Pancreas (tissue), 10 donors: ENCODE results near the gene KRTAP5-3. TPM values are rescaled to one million over a fixed set of nuclear protein-coding genes. Genes with fewer than 3 reads are reported as not detected.
"Not testable (repeated sequence)": the region's sequence is repeated elsewhere in the genome, so short reads cannot be mapped to it uniquely, and the experiment has no call there.

Experiments used
- ATAC-seq, 4 donors: fragments of 200-7000 bp; cut with Tn5 transposase; one replicate each; pipeline versions ENCODE4 v1.8.0 to v1.9.1; 2020; ENCODE audit warnings: mild to moderate bottlenecking in 4 of 4, moderate library complexity in 4 of 4
- DNase-seq, 6 donors: peaks; one replicate each; pipeline ENCODE4 v3.0.0-alpha.2; 2020
- FAIRE-seq: peaks from 2 replicates; lab custom pipeline; 2012; peaks lifted over from hg19 to GRCh38; lab: Jason Lieb, UNC
- H3K27ac ChIP-seq, 4 donors: fragments of 200-600 bp; sonication (generic); 1 replicate in 3 of 4; 2 replicates in 1 of 4; pipeline versions ENCODE4 v1.5.0 to v1.8.0; 2020
- H3K27me3 ChIP-seq, 4 donors: fragments of 200-600 bp; one replicate each; pipeline ENCODE4 v1.8.0; 2021
- H3K36me3 ChIP-seq, 3 donors: fragments of 200-600 bp; sonication (generic) in 1 of 3; one replicate each; pipeline versions ENCODE4 v1.5.0 to v1.8.0; 2020 to 2021
- H3K4me1 ChIP-seq, 3 donors: fragments of 200-600 bp; one replicate each; pipeline ENCODE4 v1.8.0; 2021
- H3K4me3 ChIP-seq, 4 donors: fragments of 200-600 bp; sonication (generic) in 2 of 4; one replicate each; pipeline versions ENCODE4 v1.5.0 to v1.8.0; 2020 to 2021
- H3K9me3 ChIP-seq, 4 donors: fragments of 200-600 bp; one replicate each; pipeline ENCODE4 v1.8.0; 2021
- WGBS, 2 donors: extraction: QIAGEN DNeasy Blood & Tissue Kit; methylation state at CpG; one replicate each; pipeline ENCODE4 v1.1.7; 2013; 5-methylcytosine and 5-hydroxymethylcytosine counted together
- intact Hi-C, 3 donors: fragments of 100-400 bp; cut with DNase I; formaldehyde crosslinking; loops; one replicate each; pipeline versions ENCODE4 v1.11.1 to v1.14.2; 2022
- polyA plus RNA-seq, 2 donors: library from polyadenylated mRNA; stranded (reverse); fragments of 200-250 nt; gene quantifications; one replicate each; pipeline ENCODE4 v1.2.3, GENCODE V29; 2013
- total RNA-seq, 6 donors: library from RNA; stranded (reverse); fragmentation: NEBNext Ultra II Directional in 4 of 6; extraction: Animal tissue kit (Norgen Biotek cat#: 25700) in 4 of 6; gene quantifications; one replicate each; pipeline versions ENCODE4 v1.2.1 to v1.2.4, GENCODE V29; 2021 to 2023
- TF ChIP-seq, protein P1 (sequence below), 4 donors: fragments of 200-600 bp; sonication (generic) in 3 of 4; IDR thresholded peaks; one replicate each; pipeline versions ENCODE4 v1.5.0 to v1.8.0; 2021; ENCODE audit warnings: antibody characterized with exemption in 4 of 4
- donor health status: healthy with polysubstance abuse.
- donor health status: DM: no; HTN: no; CAD: no; lungs with moderate emphysema.
- donor health status: DM: no; HTN: no; CAD: no.
- donor health status: control.
- donor health status: control.
- donor health status: Bipolar disorder and iron deficiency.
- donor health status: DM: yes; HTN: yes; CAD: no.
- donor health status: DM: no; HTN: no; CAD: no.
- donor health status: DM: no; HTN: no; CAD: no.
- donor health status: DM: yes; HTN: yes; CAD: no.

The KRTAP5-3 gene
- total and polyA plus RNA-seq, 8 donors, result not detected

DNA sequence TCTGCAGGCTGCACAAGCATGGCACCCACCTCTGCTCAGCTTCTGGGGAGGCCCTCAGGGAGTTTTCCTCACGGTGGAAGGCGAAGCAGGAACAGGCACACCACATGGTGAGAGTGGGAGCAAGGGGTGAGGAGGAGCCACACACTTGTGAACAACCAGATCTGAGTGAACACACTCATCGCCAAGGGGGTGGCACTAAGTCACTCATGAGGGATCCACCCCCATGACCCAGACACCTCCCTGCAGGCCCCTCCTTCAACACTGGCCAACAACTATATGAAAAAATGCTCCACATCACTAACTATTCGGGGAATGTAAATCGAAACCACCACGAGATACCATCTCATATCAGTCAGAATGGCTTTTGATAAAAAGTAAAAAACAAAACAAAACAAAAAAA, 9.4 kb downstream of the KRTAP5-3 start:
- FAIRE-seq (no peak), ATAC-seq (no peak), DNase-seq (no peak)
- Histone ChIP-seq H3K4me3 (no peak overlapping the region), H3K27me3 (no peaks in the 10 kb centered on the region), H3K27ac (no peak overlapping the region), H3K36me3 (no peaks in the 10 kb centered on the region), H3K9me3 (no peaks in the 10 kb centered on the region), H3K4me1 (no peaks in the 10 kb centered on the region)
- intact Hi-C loops, result no loop called here
- 77 to 80% methylated on average over 6 of the region's 6 CpGs for WGBS, 2 donors
- TF ChIP-seq, protein P1, sequence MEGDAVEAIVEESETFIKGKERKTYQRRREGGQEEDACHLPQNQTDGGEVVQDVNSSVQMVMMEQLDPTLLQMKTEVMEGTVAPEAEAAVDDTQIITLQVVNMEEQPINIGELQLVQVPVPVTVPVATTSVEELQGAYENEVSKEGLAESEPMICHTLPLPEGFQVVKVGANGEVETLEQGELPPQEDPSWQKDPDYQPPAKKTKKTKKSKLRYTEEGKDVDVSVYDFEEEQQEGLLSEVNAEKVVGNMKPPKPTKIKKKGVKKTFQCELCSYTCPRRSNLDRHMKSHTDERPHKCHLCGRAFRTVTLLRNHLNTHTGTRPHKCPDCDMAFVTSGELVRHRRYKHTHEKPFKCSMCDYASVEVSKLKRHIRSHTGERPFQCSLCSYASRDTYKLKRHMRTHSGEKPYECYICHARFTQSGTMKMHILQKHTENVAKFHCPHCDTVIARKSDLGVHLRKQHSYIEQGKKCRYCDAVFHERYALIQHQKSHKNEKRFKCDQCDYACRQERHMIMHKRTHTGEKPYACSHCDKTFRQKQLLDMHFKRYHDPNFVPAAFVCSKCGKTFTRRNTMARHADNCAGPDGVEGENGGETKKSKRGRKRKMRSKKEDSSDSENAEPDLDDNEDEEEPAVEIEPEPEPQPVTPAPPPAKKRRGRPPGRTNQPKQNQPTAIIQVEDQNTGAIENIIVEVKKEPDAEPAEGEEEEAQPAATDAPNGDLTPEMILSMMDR (IDR thresholded peaks at IDR 0.05), result no peak

DNA sequence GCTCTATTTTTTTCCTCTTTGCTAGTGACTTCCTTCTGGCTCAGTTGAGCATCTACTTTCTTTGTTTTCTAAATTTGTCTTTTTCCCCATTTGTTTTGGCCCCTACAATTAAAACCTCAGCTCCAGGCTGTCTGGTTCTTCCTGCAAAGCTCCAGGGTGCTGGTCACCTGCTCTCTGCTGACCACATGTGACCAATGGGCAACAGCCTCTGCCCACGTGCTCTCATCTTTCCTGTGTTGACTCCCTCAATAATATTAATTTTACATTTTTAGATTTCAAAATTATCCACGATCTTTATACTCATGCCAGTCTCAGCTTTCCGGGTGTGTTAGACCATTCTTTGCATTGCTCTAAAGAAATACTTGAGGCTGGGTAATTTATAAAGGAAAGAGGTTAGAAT, 9.9 kb downstream of the KRTAP5-3 start:
- H3K4me3 ChIP-seq, H3K9me3 ChIP-seq, DNase-seq, ATAC-seq, H3K27ac ChIP-seq, H3K36me3 ChIP-seq, intact Hi-C loops, FAIRE-seq, H3K27me3 ChIP-seq, H3K4me1 ChIP-seq: not testable (repeated sequence)
- 84 to 85% methylated on average over 3 of the region's 3 CpGs for WGBS, 2 donors

DNA sequence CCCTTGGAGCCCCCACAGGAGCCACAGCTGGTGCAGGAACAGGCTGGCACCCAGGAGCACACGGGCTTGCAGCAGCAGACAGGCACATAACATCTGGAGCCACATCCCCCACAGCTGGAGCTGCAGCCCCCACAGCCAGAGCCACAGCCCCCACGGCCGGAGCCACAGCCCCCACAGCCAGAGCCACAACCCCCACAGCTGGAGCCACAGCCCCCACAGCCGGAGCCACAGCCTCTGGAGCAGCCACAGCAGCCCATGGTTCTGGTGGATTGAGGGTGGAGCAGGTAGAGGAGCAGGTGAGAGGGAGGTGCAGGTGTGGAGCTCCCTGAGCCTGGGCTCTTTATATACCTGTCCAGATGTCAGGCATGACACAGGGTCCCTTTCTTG, 10.3 kb downstream of the KRTAP5-3 start, which contains the start of gene KRTAP5-2:
Gene KRTAP5-2 (minus strand): TSS at position 301 of the 387 bp plus-strand sequence. CDS start 44 bp downstream, at position 257.
- no peaks in the 10 kb centered on the region for H3K9me3 ChIP-seq
- FAIRE-seq (no peak), DNase-seq (no peak), ATAC-seq (no peak)
- no peaks in the 10 kb centered on the region for H3K27me3 ChIP-seq
- WGBS, 2 donors, result 86 to 88% methylated on average over 4 of the region's 4 CpGs
- intact Hi-C loops, result no loop called here
- no peaks in the 10 kb centered on the region for H3K36me3 ChIP-seq
- H3K4me1 ChIP-seq, result no peaks in the 10 kb centered on the region
- no peak within 1 kb of the TSS for H3K27ac ChIP-seq
- H3K4me3 ChIP-seq, result no peak within 1 kb of the TSS
- TF ChIP-seq, protein P1 (IDR thresholded peaks at IDR 0.05), result no peak

DNA sequence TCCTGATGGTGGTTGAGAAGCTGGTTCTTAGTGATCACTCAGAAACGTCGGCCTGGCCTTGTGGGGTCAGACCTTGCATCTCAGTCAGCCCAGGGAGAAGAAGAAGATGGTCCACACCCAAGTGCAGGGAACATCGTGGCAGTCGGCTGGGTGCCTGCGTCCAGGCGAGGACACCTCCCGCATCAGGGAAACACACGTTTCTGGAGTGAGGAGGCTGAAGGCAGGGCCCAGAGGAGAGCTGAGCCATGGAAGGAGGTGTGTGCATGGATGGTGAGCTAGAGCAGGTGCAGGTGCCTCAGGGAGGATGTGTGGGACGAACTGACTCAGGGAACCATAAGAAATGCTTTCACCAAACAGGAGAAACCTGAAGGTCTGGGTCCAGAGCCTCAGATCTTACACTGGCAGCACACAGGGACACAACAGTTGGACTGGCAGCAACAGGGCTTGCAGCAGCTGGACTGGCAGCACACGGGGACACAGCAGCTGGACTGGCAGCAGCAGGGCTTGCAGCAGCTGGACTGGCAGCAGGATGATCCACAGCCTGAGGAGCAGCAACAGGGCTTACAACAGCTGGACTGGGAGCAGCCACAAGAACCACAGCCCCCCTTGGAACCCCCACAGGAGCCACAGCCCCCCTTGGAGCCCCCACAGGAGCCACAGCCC, 10.8 kb downstream of the KRTAP5-3 start:
- TF ChIP-seq, protein P1 (IDR thresholded peaks at IDR 0.05), result no peak
- no peak for FAIRE-seq
- 85% methylated on average over 10 of the region's 10 CpGs for WGBS, 2 donors
- DNase-seq, result no peak
- Histone ChIP-seq H3K9me3 (no peaks in the 10 kb centered on the region), H3K4me3 (no peak overlapping the region), H3K36me3 (no peaks in the 10 kb centered on the region), H3K27me3 (no peaks in the 10 kb centered on the region), H3K27ac (no peak overlapping the region), H3K4me1 (no peaks in the 10 kb centered on the region)
- intact Hi-C loops, result no loop called here
- no peak for ATAC-seq

DNA sequence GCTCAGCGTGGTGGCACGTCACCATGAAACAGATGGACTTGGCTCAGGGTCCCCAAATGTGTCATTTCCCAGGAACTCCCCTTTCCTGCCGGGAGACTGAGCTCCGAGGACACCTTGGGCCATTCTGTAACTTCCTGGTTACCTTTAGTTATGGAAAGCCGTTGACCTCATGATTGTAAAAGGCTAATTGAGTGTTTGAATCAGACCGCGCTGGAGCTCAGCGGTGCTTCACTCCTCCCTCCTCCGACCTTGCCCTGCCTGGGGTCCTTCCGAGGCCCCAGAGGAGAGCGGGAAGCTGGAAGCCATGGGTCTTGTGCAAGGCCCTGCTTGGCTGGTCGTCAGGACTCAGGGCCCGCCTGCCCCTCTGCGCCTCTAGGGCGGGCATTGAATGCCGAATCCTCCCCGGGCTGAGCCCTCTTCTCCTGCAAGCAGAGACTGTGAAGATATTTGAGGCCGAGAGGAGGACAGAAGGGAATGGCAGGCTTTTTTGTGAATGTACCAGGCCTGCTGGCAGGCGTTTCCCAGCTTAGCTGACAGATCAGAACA, 11.6 kb downstream of the KRTAP5-3 start:
- intact Hi-C loops, H3K4me1 ChIP-seq, H3K4me3 ChIP-seq, H3K27me3 ChIP-seq, H3K9me3 ChIP-seq, H3K36me3 ChIP-seq, DNase-seq, H3K27ac ChIP-seq, FAIRE-seq: not testable (repeated sequence)
- 81 to 86% methylated on average over 19 of the region's 19 CpGs for WGBS, 2 donors
- peak in 2 of 4 donors; percentile 8 to 20 for ATAC-seq

DNA sequence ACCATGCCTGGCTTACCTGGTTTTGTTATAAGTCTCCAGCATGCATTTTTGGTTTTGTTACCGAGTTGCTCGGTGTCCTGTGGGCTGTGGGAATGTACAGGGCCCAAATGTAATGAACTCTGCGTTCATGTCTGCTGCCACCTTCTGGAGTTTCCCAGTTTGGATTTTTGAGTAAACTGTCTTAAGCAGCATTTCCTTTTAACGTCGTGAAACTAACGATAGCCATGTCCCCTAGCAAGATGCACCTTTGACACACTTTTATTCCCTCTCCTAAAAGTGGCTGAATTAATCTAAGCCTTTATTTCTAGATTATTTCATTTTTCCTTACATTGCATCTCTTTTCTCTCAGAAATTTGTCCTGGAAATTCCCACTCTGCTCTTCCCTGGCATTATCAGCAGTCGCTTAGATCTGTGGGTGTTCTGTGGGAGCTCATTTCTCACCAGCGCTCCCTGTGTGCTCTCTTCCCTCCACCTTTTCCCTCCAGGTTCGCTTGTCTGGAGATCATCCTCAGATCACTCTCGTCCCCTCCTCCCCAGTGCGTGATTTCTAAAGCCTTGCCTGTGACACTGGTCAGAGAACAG, 12.2 kb downstream of the KRTAP5-3 start:
- H3K4me3 ChIP-seq, intact Hi-C loops, H3K9me3 ChIP-seq, H3K27me3 ChIP-seq, H3K4me1 ChIP-seq, FAIRE-seq, H3K27ac ChIP-seq, H3K36me3 ChIP-seq, DNase-seq: not testable (repeated sequence)
- 72 to 73% methylated on average over 11 of the region's 11 CpGs for WGBS, 2 donors
- ATAC-seq, result peak in 1 of 4 donors; percentile 30
